ENCODE measurements around the gene PGGHG. TPM values are rescaled to one million over a fixed set of nuclear protein-coding genes. Genes with fewer than 3 reads are reported as not detected.

Gene PGGHG
- total and polyA plus RNA-seq, 10 of the 15 experiments (the other 5 are each of a cell fraction or from before 2014, with no cell fraction given): 0.10 to 8.3 (median 1.8) TPM

- TF ChIP-seq, protein P1, sequence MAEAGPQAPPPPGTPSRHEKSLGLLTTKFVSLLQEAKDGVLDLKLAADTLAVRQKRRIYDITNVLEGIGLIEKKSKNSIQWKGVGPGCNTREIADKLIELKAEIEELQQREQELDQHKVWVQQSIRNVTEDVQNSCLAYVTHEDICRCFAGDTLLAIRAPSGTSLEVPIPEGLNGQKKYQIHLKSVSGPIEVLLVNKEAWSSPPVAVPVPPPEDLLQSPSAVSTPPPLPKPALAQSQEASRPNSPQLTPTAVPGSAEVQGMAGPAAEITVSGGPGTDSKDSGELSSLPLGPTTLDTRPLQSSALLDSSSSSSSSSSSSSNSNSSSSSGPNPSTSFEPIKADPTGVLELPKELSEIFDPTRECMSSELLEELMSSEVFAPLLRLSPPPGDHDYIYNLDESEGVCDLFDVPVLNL (IDR thresholded peaks at IDR 0.05; ENCODE audit: low read depth, low read length): 0 out of 2 replicates have a peak, but pooled peaks have one; percentile 26
- TF ChIP-seq, protein P2, sequence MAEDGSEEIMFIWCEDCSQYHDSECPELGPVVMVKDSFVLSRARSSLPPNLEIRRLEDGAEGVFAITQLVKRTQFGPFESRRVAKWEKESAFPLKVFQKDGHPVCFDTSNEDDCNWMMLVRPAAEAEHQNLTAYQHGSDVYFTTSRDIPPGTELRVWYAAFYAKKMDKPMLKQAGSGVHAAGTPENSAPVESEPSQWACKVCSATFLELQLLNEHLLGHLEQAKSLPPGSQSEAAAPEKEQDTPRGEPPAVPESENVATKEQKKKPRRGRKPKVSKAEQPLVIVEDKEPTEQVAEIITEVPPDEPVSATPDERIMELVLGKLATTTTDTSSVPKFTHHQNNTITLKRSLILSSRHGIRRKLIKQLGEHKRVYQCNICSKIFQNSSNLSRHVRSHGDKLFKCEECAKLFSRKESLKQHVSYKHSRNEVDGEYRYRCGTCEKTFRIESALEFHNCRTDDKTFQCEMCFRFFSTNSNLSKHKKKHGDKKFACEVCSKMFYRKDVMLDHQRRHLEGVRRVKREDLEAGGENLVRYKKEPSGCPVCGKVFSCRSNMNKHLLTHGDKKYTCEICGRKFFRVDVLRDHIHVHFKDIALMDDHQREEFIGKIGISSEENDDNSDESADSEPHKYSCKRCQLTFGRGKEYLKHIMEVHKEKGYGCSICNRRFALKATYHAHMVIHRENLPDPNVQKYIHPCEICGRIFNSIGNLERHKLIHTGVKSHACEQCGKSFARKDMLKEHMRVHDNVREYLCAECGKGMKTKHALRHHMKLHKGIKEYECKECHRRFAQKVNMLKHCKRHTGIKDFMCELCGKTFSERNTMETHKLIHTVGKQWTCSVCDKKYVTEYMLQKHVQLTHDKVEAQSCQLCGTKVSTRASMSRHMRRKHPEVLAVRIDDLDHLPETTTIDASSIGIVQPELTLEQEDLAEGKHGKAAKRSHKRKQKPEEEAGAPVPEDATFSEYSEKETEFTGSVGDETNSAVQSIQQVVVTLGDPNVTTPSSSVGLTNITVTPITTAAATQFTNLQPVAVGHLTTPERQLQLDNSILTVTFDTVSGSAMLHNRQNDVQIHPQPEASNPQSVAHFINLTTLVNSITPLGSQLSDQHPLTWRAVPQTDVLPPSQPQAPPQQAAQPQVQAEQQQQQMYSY (CRISPR knock-in tag; IDR thresholded peaks at IDR 0.05): 0 out of 2 replicates have a peak, but pooled peaks have one; percentile 56
- TF ChIP-seq MEF2B (IDR thresholded peaks at IDR 0.05; ENCODE audit: partially characterized antibody, poor library complexity, severe bottlenecking) (no peak), BHLHE40 (IDR thresholded peaks at IDR 0.05; ENCODE audit: borderline replicate concordance in 1 of 2, low read depth in 2 of 2, low read length in 1 of 2) (peak in 1 of 2 experiments; percentile 25; a peak in 1 of 4 replicates), MXI1 (IDR thresholded peaks at IDR 0.05; ENCODE audit: low read depth, low read length) (peak; percentile 40; the same call in 1 of the 2 replicates), MAX (IDR thresholded peaks at IDR 0.05; ENCODE audit: low read depth, low read length) (peak; percentile 58; the same call in 1 of the 2 replicates), IKZF1 (conservative IDR thresholded peaks at IDR 0.05) (peak; percentile 57), ZNF274 (IDR thresholded peaks at IDR 0.05; ENCODE audit: insufficient read depth, insufficient read length) (no peak), ZBTB4 (CRISPR knock-in tag; IDR thresholded peaks at IDR 0.05) (no peak), CHD1 (IDR thresholded peaks at IDR 0.05; ENCODE audit: low read depth, low read length) (0 out of 2 replicates have a peak, but pooled peaks have one; percentile 54), GABPA (IDR thresholded peaks at IDR 0.05; ENCODE audit: low read depth) (no peak), ELK1 (IDR thresholded peaks at IDR 0.05; ENCODE audit: low read depth, low read length) (0 out of 2 replicates have a peak, but pooled peaks have one; percentile 26)
- TF ChIP-seq, protein P3, sequence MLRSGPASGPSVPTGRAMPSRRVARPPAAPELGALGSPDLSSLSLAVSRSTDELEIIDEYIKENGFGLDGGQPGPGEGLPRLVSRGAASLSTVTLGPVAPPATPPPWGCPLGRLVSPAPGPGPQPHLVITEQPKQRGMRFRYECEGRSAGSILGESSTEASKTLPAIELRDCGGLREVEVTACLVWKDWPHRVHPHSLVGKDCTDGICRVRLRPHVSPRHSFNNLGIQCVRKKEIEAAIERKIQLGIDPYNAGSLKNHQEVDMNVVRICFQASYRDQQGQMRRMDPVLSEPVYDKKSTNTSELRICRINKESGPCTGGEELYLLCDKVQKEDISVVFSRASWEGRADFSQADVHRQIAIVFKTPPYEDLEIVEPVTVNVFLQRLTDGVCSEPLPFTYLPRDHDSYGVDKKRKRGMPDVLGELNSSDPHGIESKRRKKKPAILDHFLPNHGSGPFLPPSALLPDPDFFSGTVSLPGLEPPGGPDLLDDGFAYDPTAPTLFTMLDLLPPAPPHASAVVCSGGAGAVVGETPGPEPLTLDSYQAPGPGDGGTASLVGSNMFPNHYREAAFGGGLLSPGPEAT (IDR thresholded peaks at IDR 0.05; ENCODE audit: low read depth): no peak
These were observed 21.4 kb upstream of the PGGHG start (continued) for GRCh38 chr11:267491-267994.

Data from GM12878 (cell line).